H1 (cell line): ENCODE results near the gene PACSIN1. TPM values are rescaled to one million over a fixed set of nuclear protein-coding genes. Genes with fewer than 3 reads are reported as not detected.

Experiments
- CTCF ChIA-PET: fragments of 300-600 bp; sonication (Branson Sonifier 250); formaldehyde crosslinking; loops from one replicate; lab custom pipeline; 2021; ENCODE audit not compliant: partially characterized antibody; lab: Charles Lee
- POLR2A ChIA-PET: fragments of 300-600 bp; sonication (Branson Sonifier 250); formaldehyde crosslinking; loops from one replicate; lab custom pipeline; 2021; ENCODE audit warnings: inconsistent platforms; ENCODE audit not compliant: partially characterized antibody; lab: Charles Lee
- DNase-seq, 2 experiments: peaks; one replicate each; pipeline versions ENCODE4 v3.0.0 to v3.0.0-alpha.2; 2010 to 2022; ENCODE audit warnings: low spot score in 2 of 2, low read depth in 1 of 2, mixed read lengths in 1 of 2
- FAIRE-seq: peaks from 2 replicates; lab custom pipeline; 2011; peaks lifted over from hg19 to GRCh38; lab: Jason Lieb, UNC
- H2AFZ ChIP-seq: 2 replicates; pipeline ENCODE4 v1.8.1; 2012; ENCODE audit warnings: low read length, inconsistent platforms
- H2AK5ac ChIP-seq: 2 replicates; pipeline ENCODE4 v1.6.1; 2013; ENCODE audit warnings: low read depth, low read length
- H2BK120ac ChIP-seq: replicated peaks from 2 replicates; pipeline ENCODE3; 2013; ENCODE audit warnings: low read depth, low read length, inconsistent platforms
- H2BK12ac ChIP-seq: 2 replicates; pipeline ENCODE4 v1.6.1; 2013; ENCODE audit warnings: low read depth, low read length
- H2BK15ac ChIP-seq: 2 replicates; pipeline ENCODE4 v1.6.1; 2013; ENCODE audit warnings: low read length
- H2BK20ac ChIP-seq: 2 replicates; pipeline ENCODE4 v1.6.1; 2013; ENCODE audit warnings: low read length
- H2BK5ac ChIP-seq: 2 replicates; pipeline ENCODE4 v1.6.1; 2013; ENCODE audit warnings: low read depth, low read length
- H3K14ac ChIP-seq: 2 replicates; pipeline ENCODE4 v1.6.1; 2013; ENCODE audit warnings: inconsistent platforms; ENCODE audit not compliant: insufficient read length
- H3K18ac ChIP-seq: 2 replicates; pipeline ENCODE4 v1.6.1; 2013; ENCODE audit warnings: low read length; ENCODE audit errors: extremely low read depth
- H3K23ac ChIP-seq: 2 replicates; pipeline ENCODE4 v1.6.1; 2013; ENCODE audit warnings: inconsistent platforms; ENCODE audit not compliant: insufficient read length
- H3K23me2 ChIP-seq: 2 replicates; pipeline ENCODE4 v1.6.1; 2013; ENCODE audit warnings: low read depth, low read length
- H3K27ac ChIP-seq: 2 replicates; pipeline ENCODE4 v1.6.1; 2011; ENCODE audit warnings: low read depth, low read length, inconsistent platforms
- H3K27me3 ChIP-seq, 4 experiments: replicated peaks in 1 of 4; 1 replicate in 1 of 4; 2 replicates in 3 of 4; pipeline versions ENCODE4 v1.6.1 to v1.8.1; 2011 to 2013; ENCODE audit warnings: low read length in 3 of 4, mild to moderate bottlenecking in 3 of 4, inconsistent platforms in 2 of 4, mixed read lengths in 2 of 4, moderate library complexity in 1 of 4; ENCODE audit not compliant: control insufficient read depth in 3 of 4, insufficient read depth in 3 of 4; ENCODE audit errors: extremely low read depth in 1 of 4
- H3K36me3 ChIP-seq, 4 experiments: 2 replicates each; pipeline versions ENCODE4 v1.6.1 to v1.8.1; 2011 to 2013; ENCODE audit warnings: mild to moderate bottlenecking in 4 of 4, low read length in 3 of 4, moderate library complexity in 2 of 4, control low read depth in 1 of 4, inconsistent platforms in 1 of 4; ENCODE audit not compliant: insufficient read depth in 4 of 4, control insufficient read depth in 2 of 4
- H3K4ac ChIP-seq: replicated peaks from 2 replicates; pipeline ENCODE3; 2013; ENCODE audit warnings: low read length, low read depth, mixed read lengths, inconsistent platforms; ENCODE audit not compliant: insufficient read length
- H3K4me1 ChIP-seq, 4 experiments: replicated peaks in 1 of 4; 1 replicate in 1 of 4; 2 replicates in 3 of 4; pipeline versions ENCODE4 v1.6.1 to v1.8.1; 2011 to 2013; ENCODE audit warnings: low read length in 3 of 4, inconsistent platforms in 2 of 4, mixed read lengths in 1 of 4; ENCODE audit not compliant: insufficient read depth in 4 of 4, control insufficient read depth in 3 of 4
- H3K4me2 ChIP-seq, 2 experiments: 2 replicates each; pipeline versions ENCODE4 v1.6.1 to v1.8.1; 2011 to 2013; ENCODE audit warnings: low read depth in 2 of 2, low read length in 2 of 2, control low read depth in 1 of 2, inconsistent platforms in 1 of 2, mild to moderate bottlenecking in 1 of 2; ENCODE audit not compliant: insufficient read depth in 1 of 2
- H3K4me3 ChIP-seq, 4 experiments: fragments of 200-600, 300-600 bp in 1 of 4; sonication (generic), shearing (Covaris generic), sonication (Bioruptor Twin) in 1 of 4; 2 replicates each; pipeline versions ENCODE4 v1.5.1 to v1.8.1; 2011 to 2016; ENCODE audit warnings: low read length in 4 of 4, low read depth in 3 of 4, control low read depth in 2 of 4, inconsistent platforms in 2 of 4, mild to moderate bottlenecking in 2 of 4, mixed read lengths in 1 of 4, moderate library complexity in 1 of 4; ENCODE audit not compliant: insufficient read depth in 2 of 4; ENCODE audit errors: extremely low read depth in 1 of 4
- H3K56ac ChIP-seq: replicated peaks from 2 replicates; pipeline ENCODE3; 2013; ENCODE audit warnings: low read depth, mild to moderate bottlenecking, mixed read lengths, low read length, inconsistent platforms; ENCODE audit not compliant: insufficient read length
- H3K79me1 ChIP-seq: 2 replicates; pipeline ENCODE4 v1.6.1; 2013; ENCODE audit warnings: low read depth, low read length, control low read depth
- H3K79me2 ChIP-seq, 2 experiments: 2 replicates each; pipeline versions ENCODE4 v1.6.1 to v1.8.1; 2012 to 2013; ENCODE audit warnings: low read length in 2 of 2, mild to moderate bottlenecking in 2 of 2, inconsistent platforms in 1 of 2; ENCODE audit not compliant: insufficient read depth in 2 of 2, control insufficient read depth in 1 of 2
- H3K9ac ChIP-seq, 4 experiments: replicated peaks in 1 of 4; 1 replicate in 1 of 4; 2 replicates in 3 of 4; pipeline versions ENCODE4 v1.6.1 to v1.8.1; 2011 to 2013; ENCODE audit warnings: low read depth in 3 of 4, low read length in 3 of 4, control low read depth in 2 of 4, mild to moderate bottlenecking in 2 of 4, moderate library complexity in 2 of 4, inconsistent platforms in 1 of 4; ENCODE audit errors: extremely low read depth in 1 of 4
- H3K9me3 ChIP-seq, 2 experiments: 2 replicates each; pipeline versions ENCODE4 v1.6.1 to v1.8.1; 2012 to 2013; ENCODE audit warnings: mild to moderate bottlenecking in 2 of 2, moderate library complexity in 2 of 2, control low read depth in 1 of 2, inconsistent platforms in 1 of 2, low read depth in 1 of 2, low read length in 1 of 2, mixed read lengths in 1 of 2; ENCODE audit not compliant: insufficient read depth in 2 of 2
- H4K20me1 ChIP-seq, 2 experiments: replicated peaks in 1 of 2; 2 replicates each; pipeline versions ENCODE3 to v1.8.1; 2011 to 2013; ENCODE audit warnings: inconsistent platforms in 2 of 2, low read length in 2 of 2, mild to moderate bottlenecking in 1 of 2; ENCODE audit not compliant: insufficient read depth in 2 of 2, control insufficient read depth in 1 of 2
- H4K5ac ChIP-seq: 2 replicates; pipeline ENCODE4 v1.6.1; 2013; ENCODE audit warnings: low read length, low read depth, mixed read lengths, inconsistent platforms; ENCODE audit not compliant: insufficient read length
- H4K8ac ChIP-seq: 2 replicates; pipeline ENCODE4 v1.8.0; 2013; ENCODE audit warnings: mild to moderate bottlenecking, moderate library complexity, low read length, inconsistent platforms; ENCODE audit not compliant: insufficient read depth; ENCODE audit errors: extremely low read depth
- H4K91ac ChIP-seq: replicated peaks from 2 replicates; pipeline ENCODE3; 2013; ENCODE audit warnings: low read length, mixed read lengths, inconsistent platforms; ENCODE audit not compliant: insufficient read length
- ASH2L ChIP-seq: fragments of 200-600, 300-600 bp; sonication (generic); IDR thresholded peaks from one replicate; pipeline ENCODE4 v1.7.1; 2017; ENCODE audit warnings: low read length
- CEBPB ChIP-seq: IDR thresholded peaks from 2 replicates; pipeline ENCODE4 v1.6.1; 2012; ENCODE audit warnings: low read depth, low read length
- CHD2 ChIP-seq: IDR thresholded peaks from 2 replicates; pipeline ENCODE4 v1.6.1; 2012; ENCODE audit warnings: low read length, improper control_type of control experiment
- JUND ChIP-seq: IDR thresholded peaks from 2 replicates; pipeline ENCODE4 v1.6.1; 2011; ENCODE audit warnings: mild to moderate bottlenecking, improper control_type of control experiment, low read length
- KDM5A ChIP-seq: fragments of 200-600 bp; IDR thresholded peaks from 2 replicates; pipeline ENCODE4 v1.7.1; 2012; ENCODE audit warnings: mild to moderate bottlenecking, low read length, inconsistent platforms, mixed read lengths
- MAFK ChIP-seq: IDR thresholded peaks from 2 replicates; pipeline ENCODE4 v1.6.1; 2012; ENCODE audit warnings: low read depth, mild to moderate bottlenecking, improper control_type of control experiment, low read length
- NANOG ChIP-seq: IDR thresholded peaks from 2 replicates; pipeline ENCODE4 v1.6.1; 2011; ENCODE audit warnings: low read length, low read depth, mild to moderate bottlenecking, inconsistent platforms; ENCODE audit not compliant: insufficient read depth, poor library complexity, severe bottlenecking
- POLR2AphosphoS5 ChIP-seq: IDR thresholded peaks from 2 replicates; pipeline ENCODE4 v1.6.1; 2011; ENCODE audit warnings: low read depth, low read length
- SP2 ChIP-seq: IDR thresholded peaks from 2 replicates; pipeline ENCODE4 v1.6.1; 2012; ENCODE audit warnings: mild to moderate bottlenecking, low read length, inconsistent platforms
- SRF ChIP-seq: IDR thresholded peaks from 2 replicates; pipeline ENCODE4 v1.6.1; 2011; ENCODE audit warnings: mild to moderate bottlenecking, low read depth, low read length, moderate library complexity
- SUZ12 ChIP-seq: fragments of 200-600 bp; sonication (generic); IDR thresholded peaks from 2 replicates; pipeline ENCODE4 v1.6.1; 2012; ENCODE audit warnings: mild to moderate bottlenecking, inconsistent platforms, low read length, moderate library complexity, mixed read lengths
- TEAD4 ChIP-seq: IDR thresholded peaks from 2 replicates; pipeline ENCODE4 v1.6.1; 2012; ENCODE audit warnings: low read depth, low read length, inconsistent platforms, mixed read lengths
- WGBS, 2 experiments: shearing (Covaris generic) in 1 of 2; methylation state at CpG; one replicate each; pipeline versions ENCODE4 v1.1.6 to v1.1.7; 2013 to 2015; ENCODE audit warnings: low lambda C conversion rate in 2 of 2, mixed read lengths in 2 of 2, inconsistent platforms in 1 of 2, low coverage in 1 of 2, missing lambda C conversion rate in 1 of 2; ENCODE audit not compliant: insufficient replicate concordance in 2 of 2, insufficient coverage in 1 of 2, insufficient read length in 1 of 2; ENCODE audit errors: extremely low coverage in 1 of 2, missing lambda C conversion rate in 1 of 2; 5-methylcytosine and 5-hydroxymethylcytosine counted together
- polyA plus RNA-seq, 7 experiments: library from polyadenylated mRNA; depleted of rRNA in 3 of 7; stranded (reverse) in 5 of 7; unstranded in 2 of 7; fragments of >200 nt in 5 of 7; fragments of 200-250 nt in 2 of 7; gene quantifications; 1 replicate in 5 of 7; 2 replicates in 1 of 7; 4 replicates in 1 of 7; pipeline versions ENCODE4 v1.2.1 to v1.2.3, GENCODE V29; 2011 to 2013; ENCODE audit warnings: missing spikeins in 2 of 7, mixed read lengths in 2 of 7
- total RNA-seq: library from RNA; stranded (reverse); fragmentation: NEBNext Ultra II Directional; extraction: Animal tissue kit (Norgen Biotek cat#: 25700); gene quantifications from 2 replicates; pipeline ENCODE4 v1.2.1, GENCODE V29; 2021
- TF ChIP-seq, protein P1 (sequence below): IDR thresholded peaks from 2 replicates; pipeline ENCODE4 v1.6.1; 2012; ENCODE audit warnings: inconsistent platforms

PACSIN1 gene
- total and polyA plus RNA-seq, 2 of the 8 experiments (the other 6 are each of a cell fraction or from before 2014, with no cell fraction given), result 5.9 to 11.1 TPM

GRCh38 chr6:34581561-34581920, 115.7 kb downstream of the PACSIN1 start:
- no peak overlapping the region for H4K5ac ChIP-seq
- POLR2A ChIA-PET, result interaction anchor here (1.3 to 1.8 kb wide), 3 partner anchors 9 to 155 kb away, joined by 3 to 6 read pairs (median 5); partner anchors contain the start of genes PACSIN1 and RPS10
- H3K23ac ChIP-seq, result no peak overlapping the region
- H4K20me1 ChIP-seq, result peaks cover 0 to 5% of the 10 kb centered on the region in 2 experiments
- CTCF ChIA-PET, result interaction anchor here (1.2 to 4.3 kb wide), 7 partner anchors 13 to 122 kb away, joined by 3 to 20 read pairs (median 7); partner anchors contain the start of gene SPDEF
- no peaks in the 10 kb centered on the region for H3K27me3 ChIP-seq
- H2BK12ac ChIP-seq, result no peak overlapping the region
- H3K4ac ChIP-seq, result no peak overlapping the region
- peaks cover 0 to 7% (median 4%) of the 10 kb centered on the region in 4 experiments; a peak in 5 of 7 replicates for H3K4me1 ChIP-seq
- H3K56ac ChIP-seq, result no peak overlapping the region
- H3K14ac ChIP-seq, result no peak overlapping the region
- H2BK5ac ChIP-seq, result no peak overlapping the region
- peaks cover 5% of the 10 kb centered on the region for H3K79me1 ChIP-seq
- H3K36me3 ChIP-seq, result no peaks in the 10 kb centered on the region
- H2BK20ac ChIP-seq, result no peak overlapping the region
- FAIRE-seq (no peak), DNase-seq (no peak)
- no peaks in the 10 kb centered on the region for H3K9me3 ChIP-seq
- no peaks in the 10 kb centered on the region for H3K79me2 ChIP-seq
- H2AK5ac ChIP-seq, result no peak overlapping the region
- no peaks in the 10 kb centered on the region for H3K23me2 ChIP-seq
- H2BK15ac ChIP-seq, result no peak overlapping the region
- H4K91ac ChIP-seq, result no peak overlapping the region
- no peak overlapping the region for H3K4me3 ChIP-seq
- no peak overlapping the region for H3K18ac ChIP-seq
- H3K4me2 ChIP-seq, result no peak overlapping the region
- H2BK120ac ChIP-seq, result no peak overlapping the region
- WGBS, 2 experiments, result 88% methylated on average over 1 of the region's 4 CpGs; no CpG with 5 or more reads in 1 of the 2 experiments
- H4K8ac ChIP-seq, result no peak overlapping the region
- H3K27ac ChIP-seq, result no peak overlapping the region
- H3K9ac ChIP-seq, result no peak overlapping the region
- no peak overlapping the region for H2AFZ ChIP-seq
- TF ChIP-seq SRF (no peak), NANOG (no peak), ASH2L (no peak), POLR2AphosphoS5 (no peak), SUZ12 (no peak), SP2 (no peak), JUND (no peak), CEBPB (no peak), KDM5A (no peak), TEAD4 (no peak), CHD2 (no peak), MAFK (no peak)
- TF ChIP-seq, protein P1, sequence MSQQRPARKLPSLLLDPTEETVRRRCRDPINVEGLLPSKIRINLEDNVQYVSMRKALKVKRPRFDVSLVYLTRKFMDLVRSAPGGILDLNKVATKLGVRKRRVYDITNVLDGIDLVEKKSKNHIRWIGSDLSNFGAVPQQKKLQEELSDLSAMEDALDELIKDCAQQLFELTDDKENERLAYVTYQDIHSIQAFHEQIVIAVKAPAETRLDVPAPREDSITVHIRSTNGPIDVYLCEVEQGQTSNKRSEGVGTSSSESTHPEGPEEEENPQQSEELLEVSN, result no peak
